Measurements from ENCODE around the gene TSPAN4. TPM values are rescaled to one million over a fixed set of nuclear protein-coding genes. Genes with fewer than 3 reads are reported as not detected.

TSPAN4 gene
- total RNA-seq, 2 experiments from 2014 or later, result 9.4 to 12.1 TPM

DNA sequence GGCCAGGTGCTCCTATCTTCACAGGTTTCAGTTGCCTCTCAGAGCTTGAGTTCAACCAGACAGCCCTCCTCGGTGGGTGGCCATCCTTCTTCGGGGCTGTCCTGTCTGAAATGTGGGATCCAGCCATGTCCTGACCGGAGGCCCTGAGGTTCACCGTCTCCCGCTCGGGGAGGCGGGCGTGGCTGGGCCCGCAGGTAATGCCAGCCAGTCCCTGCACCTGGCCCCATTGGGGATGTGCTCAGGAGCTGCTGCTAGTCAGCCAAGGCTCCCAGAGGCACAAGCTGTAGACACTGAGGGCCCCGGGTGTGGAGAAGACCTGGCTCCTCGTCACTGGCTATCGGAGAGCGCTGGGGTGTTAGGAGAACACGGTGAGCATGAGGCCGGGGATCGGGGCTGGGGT, 32.6 kb downstream of the TSPAN4 start:
- Histone ChIP-seq H3K4me3 (ENCODE audit: low read depth, low read length, poor library complexity, severe bottlenecking) (no peak overlapping the region), H3K27ac (ENCODE audit: low read depth, low read length, poor library complexity, severe bottlenecking) (no peak overlapping the region), H3K9me3 (ENCODE audit: low read length) (no peaks in the 10 kb centered on the region), H2AFZ (ENCODE audit: low read length) (no peak overlapping the region), H3K9me2 (ENCODE audit: insufficient read depth, low read length) (no peaks in the 10 kb centered on the region), H3K4me1 (ENCODE audit: insufficient read depth, low read length, poor library complexity, severe bottlenecking) (no peaks in the 10 kb centered on the region), H4K20me1 (ENCODE audit: insufficient read depth, low read length) (no peaks in the 10 kb centered on the region), H3K79me2 (ENCODE audit: insufficient read depth, low read depth, low read length) (no peaks in the 10 kb centered on the region), H3K4me2 (ENCODE audit: low read length) (no peak overlapping the region), H3K36me3 (ENCODE audit: insufficient read depth, low read length) (peaks cover 21% of the 10 kb centered on the region)
- no peak for DNase-seq (ENCODE audit: low spot score)
- TF ChIP-seq, protein P1, sequence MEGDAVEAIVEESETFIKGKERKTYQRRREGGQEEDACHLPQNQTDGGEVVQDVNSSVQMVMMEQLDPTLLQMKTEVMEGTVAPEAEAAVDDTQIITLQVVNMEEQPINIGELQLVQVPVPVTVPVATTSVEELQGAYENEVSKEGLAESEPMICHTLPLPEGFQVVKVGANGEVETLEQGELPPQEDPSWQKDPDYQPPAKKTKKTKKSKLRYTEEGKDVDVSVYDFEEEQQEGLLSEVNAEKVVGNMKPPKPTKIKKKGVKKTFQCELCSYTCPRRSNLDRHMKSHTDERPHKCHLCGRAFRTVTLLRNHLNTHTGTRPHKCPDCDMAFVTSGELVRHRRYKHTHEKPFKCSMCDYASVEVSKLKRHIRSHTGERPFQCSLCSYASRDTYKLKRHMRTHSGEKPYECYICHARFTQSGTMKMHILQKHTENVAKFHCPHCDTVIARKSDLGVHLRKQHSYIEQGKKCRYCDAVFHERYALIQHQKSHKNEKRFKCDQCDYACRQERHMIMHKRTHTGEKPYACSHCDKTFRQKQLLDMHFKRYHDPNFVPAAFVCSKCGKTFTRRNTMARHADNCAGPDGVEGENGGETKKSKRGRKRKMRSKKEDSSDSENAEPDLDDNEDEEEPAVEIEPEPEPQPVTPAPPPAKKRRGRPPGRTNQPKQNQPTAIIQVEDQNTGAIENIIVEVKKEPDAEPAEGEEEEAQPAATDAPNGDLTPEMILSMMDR (conservative IDR thresholded peaks at IDR 0.05; ENCODE audit: low read length), result no peak
- no peak for TF ChIP-seq EZH2phosphoT487 (IDR thresholded peaks at IDR 0.05; ENCODE audit: borderline replicate concordance, low read depth, low read length)
- no TSS peak for BruUV-seq (replicated peaks)
- ChIA-PET POLR2A (no interaction called here), CTCF (ENCODE audit: unreplicated experiment) (no interaction called here)
- intact Hi-C loops (cut with micrococcal nuclease; ENCODE audit: unreplicated experiment), result no loop called here

DNA sequence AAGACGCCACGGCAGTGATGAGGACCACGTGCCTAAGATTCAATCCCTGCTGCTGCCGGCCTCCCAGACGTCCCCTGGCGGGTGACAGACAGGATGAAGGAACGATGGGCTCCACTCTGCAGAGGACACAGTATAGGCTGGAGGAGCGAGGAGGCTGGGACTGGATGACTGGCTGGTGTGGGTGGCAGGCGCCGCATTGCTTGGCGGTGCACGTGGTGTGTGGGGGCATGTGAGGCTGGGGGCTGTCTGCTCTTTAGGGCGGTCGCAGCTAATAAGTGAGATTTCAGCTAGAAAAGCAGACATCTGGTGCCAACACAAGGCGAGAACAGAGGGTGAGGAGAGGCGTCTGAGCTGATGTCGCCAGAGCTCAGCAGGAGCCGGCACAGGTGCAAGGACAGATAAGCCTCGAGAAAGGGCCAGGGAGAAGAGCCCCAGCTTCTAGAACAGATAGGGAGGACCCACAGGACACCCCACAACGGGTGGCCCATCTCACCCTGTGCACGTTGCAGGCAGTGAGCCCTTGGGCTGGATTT, 33.2 kb downstream of the TSPAN4 start:
- TF ChIP-seq, protein P1 (conservative IDR thresholded peaks at IDR 0.05; ENCODE audit: low read length), result no peak
- no peak for TF ChIP-seq EZH2phosphoT487 (IDR thresholded peaks at IDR 0.05; ENCODE audit: borderline replicate concordance, low read depth, low read length)
- Histone ChIP-seq H3K9me2 (ENCODE audit: insufficient read depth, low read length) (no peaks in the 10 kb centered on the region), H4K20me1 (ENCODE audit: insufficient read depth, low read length) (no peaks in the 10 kb centered on the region), H3K79me2 (ENCODE audit: insufficient read depth, low read depth, low read length) (no peaks in the 10 kb centered on the region), H3K4me2 (ENCODE audit: low read length) (no peak overlapping the region), H3K4me1 (ENCODE audit: insufficient read depth, low read length, poor library complexity, severe bottlenecking) (no peaks in the 10 kb centered on the region), H3K27ac (ENCODE audit: low read depth, low read length, poor library complexity, severe bottlenecking) (no peak overlapping the region), H2AFZ (ENCODE audit: low read length) (no peak overlapping the region), H3K4me3 (ENCODE audit: low read depth, low read length, poor library complexity, severe bottlenecking) (no peak overlapping the region), H3K9me3 (ENCODE audit: low read length) (no peaks in the 10 kb centered on the region), H3K36me3 (ENCODE audit: insufficient read depth, low read length) (peaks cover 27% of the 10 kb centered on the region)
- BruUV-seq (replicated peaks), result no TSS peak
- ChIA-PET CTCF (ENCODE audit: unreplicated experiment) (no interaction called here), POLR2A (no interaction called here)
- intact Hi-C loops (cut with micrococcal nuclease; ENCODE audit: unreplicated experiment), result no loop called here
- DNase-seq (ENCODE audit: low spot score), result no peak

DNA sequence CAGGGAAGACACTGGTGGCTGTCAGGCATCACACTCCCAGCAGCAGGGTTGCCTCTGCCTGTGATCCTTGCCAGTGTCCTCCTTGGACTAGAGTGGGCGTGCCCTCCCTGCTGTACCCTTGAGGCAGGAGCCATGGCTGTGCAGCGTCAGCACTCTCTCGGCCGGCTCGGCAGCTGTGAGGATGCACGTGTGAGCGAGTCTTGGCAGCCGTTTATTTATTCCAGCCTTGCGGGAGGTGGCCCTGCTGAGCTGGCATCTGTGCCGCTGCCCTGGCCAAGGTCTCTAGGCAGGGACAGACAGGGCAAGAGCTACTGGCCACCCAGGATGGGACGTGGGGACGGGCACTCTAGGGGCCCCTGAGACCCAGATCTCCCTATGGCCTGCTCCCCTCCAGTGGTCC, 33.9 kb downstream of the TSPAN4 start:
- H3K79me2 ChIP-seq (ENCODE audit: insufficient read depth, low read depth, low read length), result no peaks in the 10 kb centered on the region
- no peak for DNase-seq (ENCODE audit: low spot score)
- no peak overlapping the region for H3K4me2 ChIP-seq (ENCODE audit: low read length)
- intact Hi-C loops (cut with micrococcal nuclease; ENCODE audit: unreplicated experiment), result no loop called here
- H3K4me3 ChIP-seq (ENCODE audit: low read depth, low read length, poor library complexity, severe bottlenecking), result no peak overlapping the region
- no peak overlapping the region for H2AFZ ChIP-seq (ENCODE audit: low read length)
- TF ChIP-seq EZH2phosphoT487 (IDR thresholded peaks at IDR 0.05; ENCODE audit: borderline replicate concordance, low read depth, low read length), result no peak
- TF ChIP-seq, protein P1 (conservative IDR thresholded peaks at IDR 0.05; ENCODE audit: low read length), result no peak
- CTCF ChIA-PET (ENCODE audit: unreplicated experiment), result no interaction called here
- H3K27ac ChIP-seq (ENCODE audit: low read depth, low read length, poor library complexity, severe bottlenecking), result no peak overlapping the region
- no peaks in the 10 kb centered on the region for H3K9me2 ChIP-seq (ENCODE audit: insufficient read depth, low read length)
- peaks cover 27% of the 10 kb centered on the region for H3K36me3 ChIP-seq (ENCODE audit: insufficient read depth, low read length)
- no peaks in the 10 kb centered on the region for H3K4me1 ChIP-seq (ENCODE audit: insufficient read depth, low read length, poor library complexity, severe bottlenecking)
- no TSS peak for BruUV-seq (replicated peaks)
- H4K20me1 ChIP-seq (ENCODE audit: insufficient read depth, low read length), result no peaks in the 10 kb centered on the region
- POLR2A ChIA-PET, result no interaction called here
- H3K9me3 ChIP-seq (ENCODE audit: low read length), result no peaks in the 10 kb centered on the region

Measured in OCI-LY7 (cell line).